Heart left ventricle (tissue), 13 donors: ENCODE measurements around the gene SGO1.

Experiments
- CTCF ChIP-seq, 12 donors: fragments of 200-600 bp; sonication (generic) in 4 of 12; IDR thresholded peaks; one replicate each; pipeline versions ENCODE4 v1.5.0 to v1.8.0; 2018 to 2022; ENCODE audit warnings: antibody characterized with exemption in 12 of 12, mild to moderate bottlenecking in 5 of 12
- POLR2A ChIP-seq, 2 donors: fragments of 450-650 bp; IDR thresholded peaks; one replicate each; pipeline ENCODE4 v1.6.1; 2017; ENCODE audit warnings: antibody characterized with exemption in 2 of 2, mild to moderate bottlenecking in 2 of 2, moderate library complexity in 2 of 2
- donor health status: ischemic (EF 13 %, LVEDD 7.1; RV severe dilation, severe dysfunction).
- donor health status: DM: no; HTN: yes; CAD: no.
- donor health status: DM: no; HTN: no; CAD: no.
- donor health status: ischemic (EF 25% LVEDD 6.9; RV normal size, moderate dysfunction).
- donor health status: ischemic (EF 25% LVEDD 5.7; RV mildly dilated, moderate dysfunction).
- donor health status: ischemic (EF 35%, LVEDD 5.7; RV mildly dilated, moderate dysfunction).
- donor health status: nonischemic (EF 11% LVEDD 7.7; RV severe dilation, severe dysfunction).
- donor health status: DM: yes; HTN: yes; CAD: no.
- donor health status: PGD.
- donor health status: ischemic (EF 29% LVEDD 5.4; RV normal size, mild dysfunction).
- donor health status: nonischemic (EF 23%, LVEDD 6.1; RV moderate dilation, normal function).

- no peak for TF ChIP-seq CTCF (IDR thresholded peaks at IDR 0.05)
- TF ChIP-seq POLR2A (IDR thresholded peaks at IDR 0.05), result no peak
Measured at GRCh38 chr3:20125897-20126296, 60.1 kb downstream of the SGO1 start.
